H1 (cell line): Measurements from ENCODE around the gene GCFC2. TPM values are rescaled to one million over a fixed set of nuclear protein-coding genes. Genes with fewer than 3 reads are reported as not detected.

Experiments
- EP300 ChIP-seq, 2 experiments: IDR thresholded peaks; 1 replicate in 1 of 2; 2 replicates in 1 of 2; pipeline ENCODE4 v1.6.1; 2011 to 2012; ENCODE audit warnings: low read depth in 2 of 2, low read length in 2 of 2, mild to moderate bottlenecking in 2 of 2, borderline replicate concordance in 1 of 2, inconsistent platforms in 1 of 2, moderate library complexity in 1 of 2
- PHF8 ChIP-seq: fragments of 200-600 bp; sonication (generic); conservative IDR thresholded peaks from 2 replicates; pipeline ENCODE4 v1.7.1; 2012; ENCODE audit warnings: low read depth, mild to moderate bottlenecking, inconsistent platforms, low read length, moderate library complexity
- SIX5 ChIP-seq: IDR thresholded peaks from 2 replicates; pipeline ENCODE4 v1.6.1; 2011; ENCODE audit warnings: mild to moderate bottlenecking, low read depth, low read length
- TBP ChIP-seq: IDR thresholded peaks from 2 replicates; pipeline ENCODE4 v1.6.1; 2011; ENCODE audit warnings: low read depth, low read length, improper control_type of control experiment
- polyA plus RNA-seq, 7 experiments: library from polyadenylated mRNA; depleted of rRNA in 3 of 7; stranded (reverse) in 5 of 7; unstranded in 2 of 7; fragments of >200 nt in 5 of 7; fragments of 200-250 nt in 2 of 7; gene quantifications; 1 replicate in 5 of 7; 2 replicates in 1 of 7; 4 replicates in 1 of 7; pipeline versions ENCODE4 v1.2.1 to v1.2.3, GENCODE V29; 2011 to 2013; ENCODE audit warnings: missing spikeins in 2 of 7, mixed read lengths in 2 of 7
- total RNA-seq: library from RNA; stranded (reverse); fragmentation: NEBNext Ultra II Directional; extraction: Animal tissue kit (Norgen Biotek cat#: 25700); gene quantifications from 2 replicates; pipeline ENCODE4 v1.2.1, GENCODE V29; 2021

Gene GCFC2
- total and polyA plus RNA-seq, 2 of the 8 experiments (the other 6 are each of a cell fraction or from before 2014, with no cell fraction given) = 5.6 to 19.1 TPM

GRCh38 chr2:75646583-75647425 is 63.9 kb downstream of the GCFC2 start, which contains the start of gene MRPL19 (continued):
- TF ChIP-seq SIX5 (peak; percentile 74), PHF8 (peak; percentile 88), TBP (peak; percentile 74), EP300 (IDR thresholded peaks at IDR 0.05; ENCODE audit: borderline replicate concordance in 1 of 2, low read depth in 2 of 2, low read length in 2 of 2) (no peak)
